Measurements from ENCODE around the gene ESYT3. TPM values are rescaled to one million over a fixed set of nuclear protein-coding genes. Genes with fewer than 3 reads are reported as not detected.

Gene ESYT3
- total and polyA plus RNA-seq, 9 of the 15 experiments (the other 6 are each of a cell fraction or from before 2014, with no cell fraction given) = not detected

DNA sequence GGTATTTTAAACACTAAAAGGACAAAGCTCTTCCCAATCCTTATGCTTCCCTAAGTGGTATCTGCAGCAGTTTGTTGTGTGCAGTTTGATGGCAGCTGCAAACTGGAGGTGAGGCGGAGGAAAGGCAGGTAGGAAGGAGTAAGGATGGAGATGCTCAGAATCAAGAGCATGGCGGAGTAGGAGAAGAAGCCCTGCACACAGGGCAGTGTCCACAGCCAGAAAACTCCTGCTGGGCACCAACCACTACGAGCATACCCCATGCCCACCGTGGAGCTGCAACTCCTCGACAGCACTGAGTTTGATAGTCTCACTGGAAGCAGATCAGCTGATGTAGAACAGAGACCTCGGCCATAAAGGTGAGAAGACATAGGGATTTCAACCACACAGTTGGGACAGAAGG lies 30.3 kb upstream of the ESYT3 start:
- no peak for FAIRE-seq
- WGBS (ENCODE audit: insufficient coverage, low coverage, missing lambda C conversion rate) = 16% methylated on average over 6 of the region's 6 CpGs

More for the DNA sequence above, 30.3 kb upstream of the ESYT3 start:
- no peak overlapping the region for H3K4me2 ChIP-seq (ENCODE audit: insufficient read depth, low read length)
- H4K20me1 ChIP-seq (replicated peaks; ENCODE audit: control insufficient read depth, insufficient read depth, low read length) = no peaks in the 10 kb centered on the region
- H3K79me2 ChIP-seq (ENCODE audit: control insufficient read depth, insufficient read depth, low read length) = no peaks in the 10 kb centered on the region
- H3K27me3 ChIP-seq (ENCODE audit: control insufficient read depth in 2 of 2, insufficient read depth in 2 of 2, low read length in 2 of 2) = peaks cover 0 to 11% of the 10 kb centered on the region in 2 experiments; a peak in 2 of 5 replicates
- no peak for ATAC-seq
- H3K9me1 ChIP-seq (ENCODE audit: control insufficient read depth, insufficient read depth, low read length) = no peaks in the 10 kb centered on the region
- no peaks in the 10 kb centered on the region for H3K36me3 ChIP-seq (ENCODE audit: control insufficient read depth, insufficient read depth, low read length)
- DNase-seq (ENCODE audit: extremely low read depth in 1 of 4, low spot score in 3 of 4) = no peak
- no peaks in the 10 kb centered on the region for H3K9me3 ChIP-seq (replicated peaks; ENCODE audit: control insufficient read depth, insufficient read depth, low read depth, low read length)
- no TSS peak for BruUV-seq (replicated peaks)
- no peak overlapping the region for H3K27ac ChIP-seq (ENCODE audit: extremely low read depth, low read depth, low read length)
- H3K4me1 ChIP-seq (replicated peaks in 1 of 2; ENCODE audit: control insufficient read depth in 2 of 2, insufficient read depth in 2 of 2, low read length in 2 of 2) = no peaks in the 10 kb centered on the region
- intact Hi-C loops (cut with micrococcal nuclease) (no loop called here), in situ Hi-C loops (cut with MboI) (no loop called here)
- H2AFZ ChIP-seq (ENCODE audit: low read depth, low read length) = no peak overlapping the region
- no peak overlapping the region for H3K9ac ChIP-seq (ENCODE audit: insufficient read depth in 1 of 2, low read depth in 2 of 2, low read length in 2 of 2)
- no peak overlapping the region for H3K4me3 ChIP-seq
- POLR2A ChIA-PET = no interaction called here
- TF ChIP-seq CEBPB (tag; IDR thresholded peaks at IDR 0.05) (no peak), SNIP1 (IDR thresholded peaks at IDR 0.05; ENCODE audit: low read depth) (no peak), RCOR1 (IDR thresholded peaks at IDR 0.05; ENCODE audit: borderline replicate concordance in 1 of 2, low read depth in 2 of 2, low read length in 2 of 2) (no peak), NFATC3 (IDR thresholded peaks at IDR 0.05) (no peak), CBX1 (IDR thresholded peaks at IDR 0.05; ENCODE audit: low read depth) (no peak), TCFL5 (CRISPR knock-in tag; conservative IDR thresholded peaks at IDR 0.05) (no peak), MLX (CRISPR knock-in tag; conservative IDR thresholded peaks at IDR 0.05) (no peak)
- TF ChIP-seq, protein P1, sequence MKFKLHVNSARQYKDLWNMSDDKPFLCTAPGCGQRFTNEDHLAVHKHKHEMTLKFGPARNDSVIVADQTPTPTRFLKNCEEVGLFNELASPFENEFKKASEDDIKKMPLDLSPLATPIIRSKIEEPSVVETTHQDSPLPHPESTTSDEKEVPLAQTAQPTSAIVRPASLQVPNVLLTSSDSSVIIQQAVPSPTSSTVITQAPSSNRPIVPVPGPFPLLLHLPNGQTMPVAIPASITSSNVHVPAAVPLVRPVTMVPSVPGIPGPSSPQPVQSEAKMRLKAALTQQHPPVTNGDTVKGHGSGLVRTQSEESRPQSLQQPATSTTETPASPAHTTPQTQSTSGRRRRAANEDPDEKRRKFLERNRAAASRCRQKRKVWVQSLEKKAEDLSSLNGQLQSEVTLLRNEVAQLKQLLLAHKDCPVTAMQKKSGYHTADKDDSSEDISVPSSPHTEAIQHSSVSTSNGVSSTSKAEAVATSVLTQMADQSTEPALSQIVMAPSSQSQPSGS (CRISPR knock-in tag; IDR thresholded peaks at IDR 0.05) = no peak
- CTCF ChIA-PET (ENCODE audit: low intra/inter-chr PET ratio) = no interaction called here

Data from K562 (cell line).